ENCODE results near the gene ZNF587.
"Not testable (repeated sequence)": the region's sequence is repeated elsewhere in the genome, so short reads cannot be mapped to it uniquely, and the experiment has no call there.

ZNF587 gene

GRCh38 chr19:57849162-57849665 is 445 bp upstream of the ZNF587 start:
- not testable (repeated sequence) for H3K9me3 ChIP-seq (ENCODE audit: control insufficient read depth in 1 of 2, low read length in 2 of 2); H3K27ac ChIP-seq (ENCODE audit: low read depth, low read length); H3K27me3 ChIP-seq (ENCODE audit: control insufficient read depth in 1 of 2, insufficient read depth in 2 of 2, low read length in 2 of 2); H3K9ac ChIP-seq (ENCODE audit: low read depth in 1 of 2, low read length in 2 of 2)
- Histone ChIP-seq H3K4me1 (ENCODE audit: control insufficient read depth in 1 of 2, insufficient read depth in 2 of 2, low read length in 2 of 2) (peaks cover 9 to 16% of the 10 kb centered on the region in 2 donors), H3K36me3 (ENCODE audit: control insufficient read depth in 1 of 2, insufficient read depth in 2 of 2, low read length in 2 of 2) (peaks cover 3 to 30% of the 10 kb centered on the region in 2 donors), H3K4me3 (ENCODE audit: low read depth in 1 of 2, low read length in 2 of 2) (peak overlapping the region in 1 of 2 donors; percentile 9)

- Histone ChIP-seq H3K27me3 (ENCODE audit: control insufficient read depth in 1 of 2, insufficient read depth in 2 of 2, low read length in 2 of 2) (no peaks in the 10 kb centered on the region), H3K27ac (ENCODE audit: low read depth, low read length) (peak overlapping the region; percentile 30), H3K4me3 (ENCODE audit: low read depth in 1 of 2, low read length in 2 of 2) (peak overlapping the region; percentile 93 to 95), H3K36me3 (ENCODE audit: control insufficient read depth in 1 of 2, insufficient read depth in 2 of 2, low read length in 2 of 2) (peaks cover 0 to 20% of the 10 kb centered on the region in 2 donors), H3K4me1 (ENCODE audit: control insufficient read depth in 1 of 2, insufficient read depth in 2 of 2, low read length in 2 of 2) (peaks cover 9 to 16% of the 10 kb centered on the region in 2 donors), H3K9me3 (ENCODE audit: control insufficient read depth in 1 of 2, low read length in 2 of 2) (no peaks in the 10 kb centered on the region), H3K9ac (ENCODE audit: low read depth in 1 of 2, low read length in 2 of 2) (peak overlapping the region; percentile 77 to 94)
These were observed 926 bp downstream of the ZNF587 start for GRCh38 chr19:57850553-57851017.

GRCh38 chr19:57851812-57852603 is 2.3 kb downstream of the ZNF587 start:
- Histone ChIP-seq H3K4me1 (ENCODE audit: control insufficient read depth in 1 of 2, insufficient read depth in 2 of 2, low read length in 2 of 2) (peaks cover 9 to 16% of the 10 kb centered on the region in 2 donors), H3K36me3 (ENCODE audit: control insufficient read depth in 1 of 2, insufficient read depth in 2 of 2, low read length in 2 of 2) (peaks cover 1 to 28% of the 10 kb centered on the region in 2 donors), H3K4me3 (ENCODE audit: low read depth in 1 of 2, low read length in 2 of 2) (peak overlapping the region in 1 of 2 donors; percentile 93)
- not testable (repeated sequence) for H3K27ac ChIP-seq (ENCODE audit: low read depth, low read length); H3K9ac ChIP-seq (ENCODE audit: low read depth in 1 of 2, low read length in 2 of 2); H3K27me3 ChIP-seq (ENCODE audit: control insufficient read depth in 1 of 2, insufficient read depth in 2 of 2, low read length in 2 of 2); H3K9me3 ChIP-seq (ENCODE audit: control insufficient read depth in 1 of 2, low read length in 2 of 2)

- H3K4me1 ChIP-seq (ENCODE audit: control insufficient read depth in 1 of 2, insufficient read depth in 2 of 2, low read length in 2 of 2) = peaks cover 9 to 16% of the 10 kb centered on the region in 2 donors
- H3K9ac ChIP-seq (ENCODE audit: low read depth in 1 of 2, low read length in 2 of 2); H3K27me3 ChIP-seq (ENCODE audit: control insufficient read depth in 1 of 2, insufficient read depth in 2 of 2, low read length in 2 of 2); H3K9me3 ChIP-seq (ENCODE audit: control insufficient read depth in 1 of 2, low read length in 2 of 2); H3K4me3 ChIP-seq (ENCODE audit: low read depth in 1 of 2, low read length in 2 of 2); H3K27ac ChIP-seq (ENCODE audit: low read depth, low read length): not testable (repeated sequence)
- peaks cover 4 to 46% of the 10 kb centered on the region in 2 donors for H3K36me3 ChIP-seq (ENCODE audit: control insufficient read depth in 1 of 2, insufficient read depth in 2 of 2, low read length in 2 of 2)
These were observed 4.5 kb downstream of the ZNF587 start for GRCh38 chr19:57854117-57854516.

GRCh38 chr19:57862351-57862750 is 12.7 kb downstream of the ZNF587 start:
- Histone ChIP-seq H3K9me3 (ENCODE audit: control insufficient read depth in 1 of 2, low read length in 2 of 2) (peaks cover 24 to 25% of the 10 kb centered on the region in 2 donors), H3K36me3 (ENCODE audit: control insufficient read depth in 1 of 2, insufficient read depth in 2 of 2, low read length in 2 of 2) (peaks cover 50 to 88% of the 10 kb centered on the region in 2 donors)
- not testable (repeated sequence) for H3K27me3 ChIP-seq (ENCODE audit: control insufficient read depth in 1 of 2, insufficient read depth in 2 of 2, low read length in 2 of 2); H3K4me1 ChIP-seq (ENCODE audit: control insufficient read depth in 1 of 2, insufficient read depth in 2 of 2, low read length in 2 of 2); H3K27ac ChIP-seq (ENCODE audit: low read depth, low read length); H3K4me3 ChIP-seq (ENCODE audit: low read depth in 1 of 2, low read length in 2 of 2); H3K9ac ChIP-seq (ENCODE audit: low read depth in 1 of 2, low read length in 2 of 2)

GRCh38 chr19:57867868-57868492 is 18.3 kb downstream of the ZNF587 start:
- H3K9me3 ChIP-seq (ENCODE audit: control insufficient read depth in 1 of 2, low read length in 2 of 2) = peaks cover 41 to 50% of the 10 kb centered on the region in 2 donors
- H3K36me3 ChIP-seq (ENCODE audit: control insufficient read depth in 1 of 2, insufficient read depth in 2 of 2, low read length in 2 of 2) = peaks cover 32 to 56% of the 10 kb centered on the region in 2 donors
- no peaks in the 10 kb centered on the region for H3K27me3 ChIP-seq (ENCODE audit: control insufficient read depth in 1 of 2, insufficient read depth in 2 of 2, low read length in 2 of 2)

GRCh38 chr19:57869655-57870054 is 20.0 kb downstream of the ZNF587 start:
- H3K27me3 ChIP-seq (ENCODE audit: control insufficient read depth in 1 of 2, insufficient read depth in 2 of 2, low read length in 2 of 2); H3K9ac ChIP-seq (ENCODE audit: low read depth in 1 of 2, low read length in 2 of 2); H3K4me3 ChIP-seq (ENCODE audit: low read depth in 1 of 2, low read length in 2 of 2); H3K27ac ChIP-seq (ENCODE audit: low read depth, low read length); H3K4me1 ChIP-seq (ENCODE audit: control insufficient read depth in 1 of 2, insufficient read depth in 2 of 2, low read length in 2 of 2): not testable (repeated sequence)
- Histone ChIP-seq H3K36me3 (ENCODE audit: control insufficient read depth in 1 of 2, insufficient read depth in 2 of 2, low read length in 2 of 2) (peaks cover 36 to 63% of the 10 kb centered on the region in 2 donors), H3K9me3 (ENCODE audit: control insufficient read depth in 1 of 2, low read length in 2 of 2) (peaks cover 55 to 66% of the 10 kb centered on the region in 2 donors)

More at GRCh38 chr19:57867868-57868492, 18.3 kb downstream of the ZNF587 start:
- no peak overlapping the region for H3K27ac ChIP-seq (ENCODE audit: low read depth, low read length)
- no peak overlapping the region for H3K9ac ChIP-seq (ENCODE audit: low read depth in 1 of 2, low read length in 2 of 2)
- no peaks in the 10 kb centered on the region for H3K4me1 ChIP-seq (ENCODE audit: control insufficient read depth in 1 of 2, insufficient read depth in 2 of 2, low read length in 2 of 2)
- peak overlapping the region in 1 of 2 donors; percentile 30 for H3K4me3 ChIP-seq (ENCODE audit: low read depth in 1 of 2, low read length in 2 of 2)

- Histone ChIP-seq H3K4me1 (ENCODE audit: control insufficient read depth in 1 of 2, insufficient read depth in 2 of 2, low read length in 2 of 2) (no peaks in the 10 kb centered on the region), H3K9ac (ENCODE audit: low read depth in 1 of 2, low read length in 2 of 2) (no peak overlapping the region), H3K27ac (ENCODE audit: low read depth, low read length) (no peak overlapping the region), H3K27me3 (ENCODE audit: control insufficient read depth in 1 of 2, insufficient read depth in 2 of 2, low read length in 2 of 2) (no peaks in the 10 kb centered on the region), H3K36me3 (ENCODE audit: control insufficient read depth in 1 of 2, insufficient read depth in 2 of 2, low read length in 2 of 2) (peaks cover 32 to 59% of the 10 kb centered on the region in 2 donors), H3K9me3 (ENCODE audit: control insufficient read depth in 1 of 2, low read length in 2 of 2) (peaks cover 56 to 69% of the 10 kb centered on the region in 2 donors), H3K4me3 (ENCODE audit: low read depth in 1 of 2, low read length in 2 of 2) (no peak overlapping the region)
These were observed 20.6 kb downstream of the ZNF587 start for GRCh38 chr19:57870225-57870624.

GRCh38 chr19:57872450-57872849 is 22.8 kb downstream of the ZNF587 start:
- no peaks in the 10 kb centered on the region for H3K4me1 ChIP-seq (ENCODE audit: control insufficient read depth in 1 of 2, insufficient read depth in 2 of 2, low read length in 2 of 2)

More at GRCh38 chr19:57872450-57872849, 22.8 kb downstream of the ZNF587 start:
- Histone ChIP-seq H3K36me3 (ENCODE audit: control insufficient read depth in 1 of 2, insufficient read depth in 2 of 2, low read length in 2 of 2) (peaks cover 33 to 59% of the 10 kb centered on the region in 2 donors), H3K27ac (ENCODE audit: low read depth, low read length) (no peak overlapping the region), H3K9ac (ENCODE audit: low read depth in 1 of 2, low read length in 2 of 2) (no peak overlapping the region), H3K27me3 (ENCODE audit: control insufficient read depth in 1 of 2, insufficient read depth in 2 of 2, low read length in 2 of 2) (no peaks in the 10 kb centered on the region), H3K9me3 (ENCODE audit: control insufficient read depth in 1 of 2, low read length in 2 of 2) (peaks cover 65 to 73% of the 10 kb centered on the region in 2 donors), H3K4me3 (ENCODE audit: low read depth in 1 of 2, low read length in 2 of 2) (no peak overlapping the region)
